GM19035 (cell line): ENCODE data around the gene TXNRD1.

Experiments
- ATAC-seq: cut with Tn5 transposase; IDR thresholded peaks from one replicate; pipeline ENCODE4 v1.9.1; 2021; ENCODE audit not compliant: unreplicated experiment

The TXNRD1 gene

GRCh38 chr12:104345234-104346066, 129.9 kb downstream of the TXNRD1 start:
- ATAC-seq = no peak

GRCh38 chr12:104347374-104348075, 131.9 kb downstream of the TXNRD1 start:
- ATAC-seq = no peak

GRCh38 chr12:104348283-104348993, 132.9 kb downstream of the TXNRD1 start:
- ATAC-seq = no peak

GRCh38 chr12:104348994-104349494, 133.5 kb downstream of the TXNRD1 start:
- no peak for ATAC-seq

GRCh38 chr12:104350211-104351056, 134.9 kb downstream of the TXNRD1 start:
- ATAC-seq = no peak

GRCh38 chr12:104351057-104351983, 135.7 kb downstream of the TXNRD1 start:
- ATAC-seq = no peak

GRCh38 chr12:104352106-104352713, 136.6 kb downstream of the TXNRD1 start:
- ATAC-seq = no peak

GRCh38 chr12:104353012-104353981, 137.7 kb downstream of the TXNRD1 start:
- no peak for ATAC-seq

GRCh38 chr12:104354167-104354867, 138.7 kb downstream of the TXNRD1 start:
- ATAC-seq = no peak

- no peak for ATAC-seq
Measured at GRCh38 chr12:104354868-104355570, 139.4 kb downstream of the TXNRD1 start.

- ATAC-seq = no peak
Measured at GRCh38 chr12:104355630-104356029, 140.1 kb downstream of the TXNRD1 start.

GRCh38 chr12:104356231-104357115, 140.9 kb downstream of the TXNRD1 start:
- ATAC-seq = no peak

GRCh38 chr12:104357421-104357952, 141.9 kb downstream of the TXNRD1 start:
- ATAC-seq = no peak

GRCh38 chr12:104358353-104359003, 142.9 kb downstream of the TXNRD1 start:
- peak; percentile 68 for ATAC-seq

GRCh38 chr12:104359216-104359615, 143.6 kb downstream of the TXNRD1 start:
- ATAC-seq = no peak
